Hepatocyte (in vitro differentiated cells): ENCODE results near the gene EYA3. TPM values are rescaled to one million over a fixed set of nuclear protein-coding genes. Genes with fewer than 3 reads are reported as not detected.

Experiments
- DNase-seq: peaks from one replicate; pipeline ENCODE4 v3.0.0-alpha.2; 2016; ENCODE audit warnings: low spot score
- H2AFZ ChIP-seq: fragments of 200-600 bp; sonication (generic); 2 replicates; pipeline ENCODE4 v1.6.0; 2016; ENCODE audit warnings: antibody characterized with exemption, mild to moderate bottlenecking
- H3K27ac ChIP-seq: fragments of 200-600 bp; sonication (generic); 2 replicates; pipeline ENCODE4 v1.5.1; 2016; ENCODE audit warnings: mild to moderate bottlenecking
- H3K27me3 ChIP-seq: fragments of 200-600 bp; sonication (generic); 2 replicates; pipeline ENCODE4 v1.6.1; 2016
- H3K36me3 ChIP-seq: fragments of 200-600 bp; sonication (generic); replicated peaks from 2 replicates; pipeline ENCODE4 v1.5.1; 2016; ENCODE audit warnings: low read depth; ENCODE audit not compliant: insufficient read depth
- H3K4me1 ChIP-seq: fragments of 200-600 bp; sonication (generic); 2 replicates; pipeline ENCODE4 v1.5.1; 2016; ENCODE audit warnings: mild to moderate bottlenecking, moderate library complexity; ENCODE audit not compliant: insufficient read depth
- H3K4me2 ChIP-seq: fragments of 200-600 bp; sonication (generic); 2 replicates; pipeline ENCODE4 v1.6.0; 2016
- H3K4me3 ChIP-seq: fragments of 200-600 bp; sonication (generic); 2 replicates; pipeline ENCODE4 v1.5.1; 2016; ENCODE audit warnings: mild to moderate bottlenecking
- H3K79me2 ChIP-seq: fragments of 200-600 bp; sonication (generic); 2 replicates; pipeline ENCODE4 v1.6.0; 2017; ENCODE audit warnings: mild to moderate bottlenecking
- H3K9me2 ChIP-seq: fragments of 200-600 bp; sonication (generic); replicated peaks from 2 replicates; pipeline ENCODE4 v1.6.0; 2017; ENCODE audit warnings: mild to moderate bottlenecking; ENCODE audit not compliant: insufficient read depth
- H3K9me3 ChIP-seq: fragments of 200-600 bp; sonication (generic); 2 replicates; pipeline ENCODE4 v1.5.1; 2016; ENCODE audit warnings: low read depth, mild to moderate bottlenecking
- H4K20me1 ChIP-seq: fragments of 200-600 bp; sonication (generic); 2 replicates; pipeline ENCODE4 v1.6.0; 2016; ENCODE audit warnings: mild to moderate bottlenecking; ENCODE audit not compliant: insufficient read depth, poor library complexity, severe bottlenecking
- CTCF ChIP-seq: fragments of 200-600 bp; sonication (generic); IDR thresholded peaks from 2 replicates; pipeline ENCODE4 v1.5.1; 2016; ENCODE audit warnings: antibody characterized with exemption, mild to moderate bottlenecking; ENCODE audit not compliant: poor library complexity
- EZH2 ChIP-seq: fragments of 200-600 bp; sonication (generic); IDR thresholded peaks from 2 replicates; pipeline ENCODE4 v1.6.1; 2016; ENCODE audit warnings: antibody characterized with exemption, mild to moderate bottlenecking, borderline replicate concordance
- EZH2phosphoT487 ChIP-seq: fragments of 200-600 bp; sonication (generic); IDR thresholded peaks from one replicate; pipeline ENCODE4 v1.6.1; 2018; ENCODE audit warnings: antibody characterized with exemption, mild to moderate bottlenecking, low read depth, moderate library complexity; ENCODE audit not compliant: unreplicated experiment, severe bottlenecking
- whole genome bisulfite sequencing: methylation state at CpG from one replicate; pipeline ENCODE4 v1.1.6; 2016; ENCODE audit warnings: low lambda C conversion rate; ENCODE audit errors: missing lambda C conversion rate; 5-methylcytosine and 5-hydroxymethylcytosine counted together
- polyA plus RNA-seq: library from polyadenylated mRNA; unstranded; fragments of >200 nt; fragmentation: Nextera tagmentation; extraction: Ambion mirVana; gene quantifications from 2 replicates; pipeline ENCODE4 v1.2.1, GENCODE V29; 2016
- total RNA-seq: library from RNA; depleted of rRNA; stranded (reverse); fragments of >200 nt; gene quantifications from 2 replicates; pipeline ENCODE4 v1.2.3, GENCODE V29; 2014

Gene EYA3
- total and polyA plus RNA-seq, 2 experiments from 2014 or later, result 4.2 to 19.9 TPM

GRCh38 chr1:27979151-27979858, 109.1 kb downstream of the EYA3 start:
- H3K27ac ChIP-seq, result no peak overlapping the region
- no peaks in the 10 kb centered on the region for H3K4me1 ChIP-seq
- no peaks in the 10 kb centered on the region for H3K9me2 ChIP-seq
- TF ChIP-seq CTCF (peak; percentile 60), EZH2phosphoT487 (no peak)
- peak; percentile 74 for DNase-seq
- no peak overlapping the region for H2AFZ ChIP-seq
- no peaks in the 10 kb centered on the region for H3K79me2 ChIP-seq
- H3K27me3 ChIP-seq, result no peaks in the 10 kb centered on the region
- no peak overlapping the region for H3K4me3 ChIP-seq
- peaks cover 3% of the 10 kb centered on the region for H3K36me3 ChIP-seq
- H4K20me1 ChIP-seq, result no peaks in the 10 kb centered on the region
- 46% methylated on average over 1 of the region's 1 CpG for WGBS
- H3K4me2 ChIP-seq, result no peak overlapping the region
- H3K9me3 ChIP-seq, result no peaks in the 10 kb centered on the region

- no peaks in the 10 kb centered on the region for H3K4me1 ChIP-seq
- H3K79me2 ChIP-seq, result no peaks in the 10 kb centered on the region
- H2AFZ ChIP-seq, result no peak overlapping the region
- H3K9me2 ChIP-seq, result no peaks in the 10 kb centered on the region
- TF ChIP-seq EZH2 (no peak), EZH2phosphoT487 (no peak), CTCF (no peak)
- H3K27me3 ChIP-seq, result no peaks in the 10 kb centered on the region
- no peak overlapping the region for H3K4me2 ChIP-seq
- DNase-seq, result no peak
- no peak overlapping the region for H3K27ac ChIP-seq
- no peaks in the 10 kb centered on the region for H3K9me3 ChIP-seq
- no peak overlapping the region for H3K4me3 ChIP-seq
- H4K20me1 ChIP-seq, result no peaks in the 10 kb centered on the region
- peaks cover 3% of the 10 kb centered on the region for H3K36me3 ChIP-seq
Measured at GRCh38 chr1:27974417-27974781, 114.0 kb downstream of the EYA3 start.

- Histone ChIP-seq H3K4me2 (no peak overlapping the region), H3K36me3 (peaks cover 3% of the 10 kb centered on the region), H3K79me2 (no peaks in the 10 kb centered on the region), H3K9me2 (no peaks in the 10 kb centered on the region), H3K4me1 (no peaks in the 10 kb centered on the region), H4K20me1 (no peaks in the 10 kb centered on the region), H3K27me3 (no peaks in the 10 kb centered on the region), H2AFZ (no peak overlapping the region), H3K9me3 (no peaks in the 10 kb centered on the region), H3K4me3 (no peak overlapping the region), H3K27ac (no peak overlapping the region)
- 86% methylated on average over 4 of the region's 4 CpGs for WGBS
- DNase-seq, result no peak
- TF ChIP-seq EZH2 (no peak), CTCF (no peak), EZH2phosphoT487 (no peak)
Measured at GRCh38 chr1:27973771-27974416, 114.5 kb downstream of the EYA3 start.
